ENCODE data around the gene GMPS. TPM values are rescaled to one million over a fixed set of nuclear protein-coding genes. Genes with fewer than 3 reads are reported as not detected.

GMPS gene
- polyA plus RNA-seq, 2 donors = 12.0 to 26.7 TPM

GRCh38 chr3:155979746-155980145 lies 109.3 kb downstream of the GMPS start:
- H3K36me3 ChIP-seq (ENCODE audit: control insufficient read depth in 2 of 2, insufficient read depth in 2 of 2, low read length in 1 of 2) = no peaks in the 10 kb centered on the region
- H3K4me1 ChIP-seq (ENCODE audit: control insufficient read depth in 2 of 2, insufficient read depth in 2 of 2, low read length in 1 of 2) = no peaks in the 10 kb centered on the region
- no peak overlapping the region for H3K27ac ChIP-seq (ENCODE audit: low read depth in 2 of 2, low read length in 1 of 2)
- no peaks in the 10 kb centered on the region for H3K27me3 ChIP-seq (ENCODE audit: control insufficient read depth in 1 of 2, insufficient read depth in 2 of 2, low read length in 2 of 2)
- H3K4me3 ChIP-seq (ENCODE audit: low read depth in 1 of 2, low read length in 2 of 2) = no peak overlapping the region
- H3K9me3 ChIP-seq (ENCODE audit: control insufficient read depth in 2 of 2, insufficient read depth in 1 of 2, low read depth in 1 of 2, low read length in 1 of 2) = no peaks in the 10 kb centered on the region
- WGBS, 2 donors = 85 to 86% methylated on average over 3 of the region's 3 CpGs

DNA sequence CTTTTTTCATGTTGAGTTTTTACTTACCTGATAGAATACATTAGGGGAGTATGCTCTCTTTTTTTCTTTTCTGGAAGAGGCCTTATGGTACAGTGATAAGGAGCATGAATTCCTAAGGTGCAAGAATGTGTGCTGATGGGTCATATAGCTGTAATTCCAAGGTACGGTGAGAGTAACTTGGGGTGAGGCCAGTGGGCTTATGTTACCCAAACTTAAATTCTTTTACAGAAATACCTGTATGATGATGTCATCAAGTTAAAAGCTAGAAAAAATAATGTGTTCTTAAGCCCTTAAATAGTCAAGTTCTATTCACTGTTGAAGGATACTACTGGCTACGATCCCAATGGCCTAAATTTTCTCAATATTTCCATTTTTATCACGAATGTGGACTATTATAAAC lies 111.2 kb downstream of the GMPS start:
- H3K9me3 ChIP-seq (ENCODE audit: control insufficient read depth in 2 of 2, insufficient read depth in 1 of 2, low read depth in 1 of 2, low read length in 1 of 2) = no peaks in the 10 kb centered on the region
- H3K36me3 ChIP-seq (ENCODE audit: control insufficient read depth in 2 of 2, insufficient read depth in 2 of 2, low read length in 1 of 2) = no peaks in the 10 kb centered on the region
- H3K27ac ChIP-seq (ENCODE audit: low read depth in 2 of 2, low read length in 1 of 2) = no peak overlapping the region
- 72 to 80% methylated on average over 3 of the region's 3 CpGs for WGBS, 2 donors
- H3K27me3 ChIP-seq (ENCODE audit: control insufficient read depth in 1 of 2, insufficient read depth in 2 of 2, low read length in 2 of 2) = no peaks in the 10 kb centered on the region
- no peaks in the 10 kb centered on the region for H3K4me1 ChIP-seq (ENCODE audit: control insufficient read depth in 2 of 2, insufficient read depth in 2 of 2, low read length in 1 of 2)
- no peak overlapping the region for H3K4me3 ChIP-seq (ENCODE audit: low read depth in 1 of 2, low read length in 2 of 2)

DNA sequence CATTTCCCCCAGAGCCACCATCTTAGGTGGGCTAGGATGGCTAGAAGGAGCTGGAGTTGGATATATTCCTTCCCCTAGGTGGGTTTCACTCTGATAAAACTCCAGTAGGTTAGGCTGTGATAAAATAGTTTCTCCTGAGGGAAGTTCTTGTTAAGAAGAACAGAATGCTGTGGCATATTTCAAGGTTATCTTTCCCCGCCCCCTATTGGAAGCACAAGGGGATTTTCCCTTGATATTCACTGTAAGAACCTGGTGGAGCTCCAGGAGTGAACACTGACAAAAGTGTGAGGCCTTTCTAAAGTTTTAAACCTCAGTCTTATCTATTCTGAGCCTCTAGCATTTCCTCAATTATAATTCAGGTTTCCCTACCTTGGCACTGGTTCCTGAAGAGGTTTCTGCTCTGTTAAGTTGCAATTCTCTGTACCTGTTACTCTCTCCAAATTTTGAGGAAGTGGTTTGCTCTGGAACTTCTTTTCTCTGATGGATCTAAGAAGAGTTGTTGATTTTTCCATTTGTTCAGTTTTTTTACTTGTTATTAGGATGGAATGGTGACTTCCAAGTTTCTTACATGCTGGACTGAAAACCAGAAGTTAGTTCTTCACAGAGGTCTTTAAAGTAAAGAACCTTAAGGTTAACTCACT lies 113.5 kb downstream of the GMPS start:
- H3K9me3 ChIP-seq (ENCODE audit: control insufficient read depth in 2 of 2, insufficient read depth in 1 of 2, low read depth in 1 of 2, low read length in 1 of 2) = no peaks in the 10 kb centered on the region
- H3K27me3 ChIP-seq (ENCODE audit: control insufficient read depth in 1 of 2, insufficient read depth in 2 of 2, low read length in 2 of 2) = no peaks in the 10 kb centered on the region
- no peak overlapping the region for H3K27ac ChIP-seq (ENCODE audit: low read depth in 2 of 2, low read length in 1 of 2)
- WGBS, 2 donors = 82 to 95% methylated on average over 1 of the region's 1 CpG
- no peaks in the 10 kb centered on the region for H3K4me1 ChIP-seq (ENCODE audit: control insufficient read depth in 2 of 2, insufficient read depth in 2 of 2, low read length in 1 of 2)
- no peaks in the 10 kb centered on the region for H3K36me3 ChIP-seq (ENCODE audit: control insufficient read depth in 2 of 2, insufficient read depth in 2 of 2, low read length in 1 of 2)
- no peak overlapping the region for H3K4me3 ChIP-seq (ENCODE audit: low read depth in 1 of 2, low read length in 2 of 2)

DNA sequence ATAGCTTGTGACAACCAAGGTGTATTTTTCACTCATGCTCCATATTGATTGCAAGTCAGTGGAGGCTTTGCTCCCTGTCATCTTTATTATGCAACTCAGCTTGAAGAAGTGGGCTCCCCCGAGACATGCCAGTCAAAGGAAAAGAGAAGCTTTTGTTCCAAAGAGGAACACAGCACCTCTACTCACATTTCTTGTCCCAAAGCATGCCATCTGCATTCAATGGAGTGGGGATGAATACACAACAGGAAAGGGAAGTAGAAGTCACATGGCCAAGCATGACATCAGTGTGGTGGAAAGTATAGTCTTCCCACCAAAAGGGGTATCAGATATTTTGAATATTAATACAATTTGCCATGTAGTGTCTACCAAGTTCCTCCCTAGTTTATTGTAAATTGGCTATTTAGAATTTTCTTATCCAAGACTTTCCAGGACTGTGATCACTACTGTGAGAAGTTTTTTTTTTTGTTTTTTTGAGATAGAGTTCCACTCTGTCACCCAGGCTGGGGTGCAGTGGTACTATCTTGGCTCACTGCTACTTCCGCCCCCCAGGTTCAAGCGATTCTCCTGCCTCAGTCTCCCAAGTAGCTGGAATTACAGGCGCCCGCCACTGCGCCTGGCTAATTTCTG lies 114.5 kb downstream of the GMPS start:
- H3K36me3 ChIP-seq (ENCODE audit: control insufficient read depth in 2 of 2, insufficient read depth in 2 of 2, low read length in 1 of 2) = no peaks in the 10 kb centered on the region
- no peaks in the 10 kb centered on the region for H3K9me3 ChIP-seq (ENCODE audit: control insufficient read depth in 2 of 2, insufficient read depth in 1 of 2, low read depth in 1 of 2, low read length in 1 of 2)
- no peak overlapping the region for H3K27ac ChIP-seq (ENCODE audit: low read depth in 2 of 2, low read length in 1 of 2)
- H3K4me3 ChIP-seq (ENCODE audit: low read depth in 1 of 2, low read length in 2 of 2) = no peak overlapping the region
- WGBS, 2 donors = 96% methylated on average over 6 of the region's 6 CpGs
- H3K27me3 ChIP-seq (ENCODE audit: control insufficient read depth in 1 of 2, insufficient read depth in 2 of 2, low read length in 2 of 2) = no peaks in the 10 kb centered on the region
- no peaks in the 10 kb centered on the region for H3K4me1 ChIP-seq (ENCODE audit: control insufficient read depth in 2 of 2, insufficient read depth in 2 of 2, low read length in 1 of 2)

DNA sequence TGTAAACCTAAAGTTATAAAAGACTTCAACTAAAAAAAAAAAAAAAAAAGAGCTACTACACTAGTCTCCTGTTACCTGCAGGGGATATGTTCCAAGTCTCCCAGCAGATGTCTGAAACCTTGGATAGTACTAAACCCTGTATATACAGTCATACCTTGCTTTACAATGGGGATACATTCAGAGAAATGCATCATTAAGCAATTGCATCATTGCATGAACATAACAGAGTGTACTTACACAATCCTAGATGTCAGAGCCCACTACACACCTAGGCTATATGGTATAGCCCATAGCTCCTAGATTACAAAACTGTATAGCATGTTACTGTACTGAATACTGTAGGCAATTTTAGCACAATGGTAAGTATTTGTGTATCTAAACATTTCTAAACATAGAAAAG lies 119.1 kb downstream of the GMPS start:
- Histone ChIP-seq H3K27ac (ENCODE audit: low read depth in 2 of 2, low read length in 1 of 2) (no peak overlapping the region), H3K27me3 (ENCODE audit: control insufficient read depth in 1 of 2, insufficient read depth in 2 of 2, low read length in 2 of 2) (no peaks in the 10 kb centered on the region), H3K4me1 (ENCODE audit: control insufficient read depth in 2 of 2, insufficient read depth in 2 of 2, low read length in 1 of 2) (no peaks in the 10 kb centered on the region), H3K4me3 (ENCODE audit: low read depth in 1 of 2, low read length in 2 of 2) (no peak overlapping the region), H3K36me3 (ENCODE audit: control insufficient read depth in 2 of 2, insufficient read depth in 2 of 2, low read length in 1 of 2) (no peaks in the 10 kb centered on the region), H3K9me3 (ENCODE audit: control insufficient read depth in 2 of 2, insufficient read depth in 1 of 2, low read depth in 1 of 2, low read length in 1 of 2) (no peaks in the 10 kb centered on the region)

GRCh38 chr3:155991212-155991611 lies 120.8 kb downstream of the GMPS start:
- H3K4me1 ChIP-seq (ENCODE audit: control insufficient read depth in 2 of 2, insufficient read depth in 2 of 2, low read length in 1 of 2) = no peaks in the 10 kb centered on the region
- H3K4me3 ChIP-seq (ENCODE audit: low read depth in 1 of 2, low read length in 2 of 2) = no peak overlapping the region
- H3K27ac ChIP-seq (ENCODE audit: low read depth in 2 of 2, low read length in 1 of 2) = no peak overlapping the region
- no peaks in the 10 kb centered on the region for H3K27me3 ChIP-seq (ENCODE audit: control insufficient read depth in 1 of 2, insufficient read depth in 2 of 2, low read length in 2 of 2)
- no peaks in the 10 kb centered on the region for H3K9me3 ChIP-seq (ENCODE audit: control insufficient read depth in 2 of 2, insufficient read depth in 1 of 2, low read depth in 1 of 2, low read length in 1 of 2)
- H3K36me3 ChIP-seq (ENCODE audit: control insufficient read depth in 2 of 2, insufficient read depth in 2 of 2, low read length in 1 of 2) = no peaks in the 10 kb centered on the region
- WGBS, 2 donors = 53 to 63% methylated on average over 4 of the region's 4 CpGs

DNA sequence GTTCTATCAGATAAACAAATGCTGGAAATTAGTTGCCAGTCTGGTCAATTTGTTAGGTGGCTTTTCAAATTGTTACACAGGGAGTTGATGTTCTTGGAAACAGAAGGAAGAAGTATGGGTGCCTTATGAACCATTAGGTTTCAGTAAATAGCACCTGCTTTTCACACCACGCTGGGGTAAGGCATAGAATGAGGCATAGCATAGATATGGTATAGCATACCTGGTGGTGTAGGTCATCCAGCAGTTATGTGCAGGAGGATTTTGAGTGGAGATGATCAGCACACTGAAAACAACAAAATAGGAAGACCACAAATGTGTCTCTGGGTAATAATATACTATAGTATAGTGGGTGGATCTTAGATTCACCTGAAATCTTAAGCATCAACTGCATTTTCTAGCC lies 121.4 kb downstream of the GMPS start:
- WGBS, 2 donors = 78 to 79% methylated on average over 1 of the region's 1 CpG
- no peaks in the 10 kb centered on the region for H3K36me3 ChIP-seq (ENCODE audit: control insufficient read depth in 2 of 2, insufficient read depth in 2 of 2, low read length in 1 of 2)
- no peaks in the 10 kb centered on the region for H3K27me3 ChIP-seq (ENCODE audit: control insufficient read depth in 1 of 2, insufficient read depth in 2 of 2, low read length in 2 of 2)
- H3K9me3 ChIP-seq (ENCODE audit: control insufficient read depth in 2 of 2, insufficient read depth in 1 of 2, low read depth in 1 of 2, low read length in 1 of 2) = no peaks in the 10 kb centered on the region
- no peak overlapping the region for H3K27ac ChIP-seq (ENCODE audit: low read depth in 2 of 2, low read length in 1 of 2)
- no peak overlapping the region for H3K4me3 ChIP-seq (ENCODE audit: low read depth in 1 of 2, low read length in 2 of 2)
- no peaks in the 10 kb centered on the region for H3K4me1 ChIP-seq (ENCODE audit: control insufficient read depth in 2 of 2, insufficient read depth in 2 of 2, low read length in 1 of 2)

Other genes with a start within 250 kb of the GMPS start
- under 1 TPM; 0.07 to 0.10 TPM for gene PLCH1, start 125.6 kb upstream of the GMPS start, polyA plus RNA-seq
- under 1 TPM; 0.57 to 0.98 TPM for gene C3orf33, start 64.4 kb upstream of the GMPS start, polyA plus RNA-seq
- gene SLC33A1, start 16.2 kb upstream of the GMPS start, polyA plus RNA-seq = 1 to 10 TPM; 4.1 to 7.1 TPM
- gene KCNAB1, start 249.9 kb downstream of the GMPS start, polyA plus RNA-seq = 1 to 10 TPM in 1 of 2 donors, under 1 TPM in 1; 0.61 to 1.3 TPM